HG03378 (cell line): ENCODE data around the gene FRMPD3.

Source experiments
- ATAC-seq: cut with Tn5 transposase; IDR thresholded peaks from one replicate; pipeline ENCODE4 v1.9.1; 2021; ENCODE audit warnings: mild to moderate bottlenecking, moderate library complexity; ENCODE audit not compliant: unreplicated experiment

FRMPD3 gene

GRCh38 chrX:107477406-107477805, 28.0 kb downstream of the FRMPD3 start:
- no peak for ATAC-seq

- ATAC-seq = no peak
These were observed 30.8 kb downstream of the FRMPD3 start for GRCh38 chrX:107480272-107480671.

DNA sequence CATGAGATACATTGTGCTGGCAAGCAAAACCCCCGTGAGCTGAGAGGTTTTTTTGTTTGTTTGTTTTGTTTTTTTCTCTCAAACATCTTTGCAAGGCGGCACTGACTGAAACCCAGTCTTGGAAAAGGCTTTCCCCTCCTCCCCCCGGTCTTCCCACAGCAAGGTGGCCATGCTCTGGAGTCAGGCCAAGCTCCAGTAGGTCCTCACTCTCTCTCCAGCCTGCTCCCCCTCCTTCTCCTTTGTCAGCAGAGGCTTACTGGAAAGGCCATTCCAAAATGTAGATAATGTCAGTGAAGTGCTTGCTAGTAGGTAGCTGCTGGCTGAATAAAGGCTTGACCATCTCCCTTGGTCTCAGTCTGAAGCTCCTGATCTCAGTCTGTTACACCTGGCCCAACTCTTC, 32.6 kb downstream of the FRMPD3 start:
- ATAC-seq = no peak

DNA sequence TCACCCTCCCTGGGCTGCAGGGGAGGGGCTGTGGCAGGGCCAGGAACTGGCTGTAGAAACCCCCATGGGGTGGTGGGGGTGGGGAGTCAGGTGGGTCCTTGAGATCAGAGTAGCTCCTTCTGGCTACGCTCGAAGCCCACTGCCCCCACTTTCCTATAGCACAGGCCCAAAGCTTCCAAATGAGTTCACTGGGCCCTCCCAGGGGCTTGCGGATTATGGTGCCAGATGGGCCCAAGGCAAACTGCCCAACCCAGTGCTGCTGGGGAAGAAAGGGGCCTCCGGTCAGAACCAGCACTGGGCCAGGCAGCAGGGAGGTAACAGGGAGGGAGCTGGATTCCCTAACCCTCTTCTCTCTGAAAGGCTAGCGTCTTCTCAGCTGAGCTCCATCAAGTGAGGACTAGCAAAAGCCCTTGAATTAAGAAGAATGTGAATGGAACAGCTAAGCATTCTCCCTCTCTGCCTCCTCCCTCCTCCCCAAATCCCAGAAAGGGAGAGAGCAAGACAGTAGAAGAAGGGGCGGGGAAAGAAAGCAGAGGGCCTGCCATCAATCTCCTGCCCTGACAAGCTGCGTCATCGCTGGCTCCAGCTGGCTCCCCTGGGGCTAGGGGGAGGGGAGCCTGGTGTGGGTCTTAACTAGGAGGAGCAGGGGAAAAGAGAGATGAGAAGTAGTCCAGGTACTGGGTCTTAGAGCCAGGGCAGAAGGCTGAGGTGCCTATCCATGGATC, 34.7 kb downstream of the FRMPD3 start:
- no peak for ATAC-seq

DNA sequence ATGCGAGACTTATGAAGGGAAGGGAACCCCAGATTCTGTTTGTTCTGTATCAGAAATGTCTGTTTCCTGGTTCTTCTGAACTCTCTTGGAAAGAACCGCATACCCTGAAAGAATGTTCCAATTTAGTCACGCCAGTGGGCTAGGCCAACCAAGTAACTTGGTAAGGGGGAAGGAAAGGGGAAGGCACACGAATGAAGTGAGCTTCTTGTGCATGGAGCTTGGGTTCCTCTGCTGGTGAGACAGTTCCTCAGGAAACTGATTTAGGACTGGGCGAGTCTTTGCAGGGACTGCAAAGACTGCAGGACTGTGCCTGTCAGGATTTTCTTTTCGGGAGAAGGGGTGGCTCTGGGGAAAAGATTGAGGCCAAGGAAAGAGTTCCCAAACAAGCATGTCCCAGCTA, 35.6 kb downstream of the FRMPD3 start:
- no peak for ATAC-seq

DNA sequence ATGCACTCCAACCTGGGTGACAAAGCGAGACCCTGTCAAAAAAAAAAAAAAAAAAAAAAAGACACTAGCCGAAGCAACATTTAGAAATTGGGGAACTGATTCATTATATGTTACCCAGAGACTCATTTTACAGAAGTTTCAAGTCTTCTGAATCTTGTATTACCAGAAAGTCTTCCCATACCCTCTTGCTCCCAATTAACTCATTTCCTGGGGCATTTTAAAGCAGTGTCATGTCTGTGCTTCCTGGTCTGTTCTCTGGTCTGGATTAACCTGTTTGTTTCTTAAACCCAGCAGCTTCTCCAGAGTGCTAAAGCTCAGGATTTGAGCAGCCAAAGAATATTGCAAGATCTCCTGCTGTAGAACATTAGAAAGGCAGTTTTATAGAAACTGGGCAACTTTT, 43.7 kb downstream of the FRMPD3 start:
- ATAC-seq = no peak

GRCh38 chrX:107496786-107497185, 47.3 kb downstream of the FRMPD3 start:
- ATAC-seq = no peak
